GM20431 (cell line): ENCODE measurements around the gene SSBP3.

Source experiments
- in situ Hi-C: fragments of 300-500 bp; cut with MseI, MboI; formaldehyde crosslinking; loops from one replicate; pipeline ENCODE4 v1.15.0; 2020; ENCODE audit warnings: low sequenced_read_pairs; ENCODE audit not compliant: unreplicated experiment

Gene SSBP3

DNA sequence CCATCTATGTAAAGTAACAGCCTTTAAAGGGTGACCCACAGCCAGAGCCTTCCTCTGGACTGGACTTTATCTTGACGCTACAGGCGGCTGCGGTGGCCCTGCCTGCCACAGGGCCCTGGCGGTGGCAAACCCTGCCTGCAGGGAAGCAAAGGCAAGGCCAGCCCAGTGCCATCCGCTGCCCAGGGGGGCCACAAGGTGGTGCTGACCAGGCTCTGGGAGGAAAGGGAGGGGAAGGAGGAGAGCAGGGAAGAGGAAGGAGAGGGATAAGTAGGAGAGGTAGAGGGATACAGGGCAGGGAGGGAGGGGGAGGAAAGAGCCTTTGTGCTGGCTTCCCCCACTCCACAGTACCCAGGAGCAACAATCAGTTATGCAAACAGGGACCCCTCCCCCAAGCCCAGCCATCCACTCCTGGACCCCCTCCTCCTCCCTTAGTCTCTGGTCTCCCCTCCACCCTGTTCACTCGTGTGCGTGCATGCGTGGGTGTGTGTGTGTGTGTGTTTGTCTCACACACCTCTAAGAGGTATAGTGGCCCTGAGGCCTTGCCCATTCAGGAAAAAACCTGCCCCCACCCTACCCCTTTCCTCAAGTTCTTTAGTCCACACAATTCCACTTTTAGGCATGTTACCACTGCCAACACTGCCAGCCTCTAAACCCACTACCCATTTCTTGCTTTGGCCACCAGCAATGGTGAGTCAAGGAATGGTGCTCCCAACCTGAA is 30.3 kb downstream of the SSBP3 start:
- in situ Hi-C loops, result no loop called here

- in situ Hi-C loops, result no loop called here
These were observed 30.9 kb downstream of the SSBP3 start for GRCh38 chr1:54375298-54375697.

DNA sequence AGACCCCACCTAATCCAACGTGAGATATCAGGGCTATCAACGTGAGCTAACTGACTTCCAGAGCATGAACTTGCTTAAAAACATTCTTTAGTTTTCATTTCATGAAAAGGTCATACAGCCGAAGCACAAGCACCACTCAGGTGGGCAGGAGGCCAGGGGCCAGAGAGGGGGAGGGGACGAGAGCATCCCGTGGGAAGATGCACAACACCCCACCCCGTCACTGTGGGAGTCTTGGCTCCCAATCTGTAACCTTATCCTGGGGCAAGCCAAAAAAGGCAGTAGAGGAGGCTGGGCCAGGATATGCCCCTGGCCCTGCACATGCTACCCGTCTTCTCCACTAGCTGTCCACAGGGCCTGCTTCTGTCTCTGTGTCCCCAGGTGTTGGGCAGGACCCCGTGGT is 31.4 kb downstream of the SSBP3 start:
- in situ Hi-C loops, result no loop called here

DNA sequence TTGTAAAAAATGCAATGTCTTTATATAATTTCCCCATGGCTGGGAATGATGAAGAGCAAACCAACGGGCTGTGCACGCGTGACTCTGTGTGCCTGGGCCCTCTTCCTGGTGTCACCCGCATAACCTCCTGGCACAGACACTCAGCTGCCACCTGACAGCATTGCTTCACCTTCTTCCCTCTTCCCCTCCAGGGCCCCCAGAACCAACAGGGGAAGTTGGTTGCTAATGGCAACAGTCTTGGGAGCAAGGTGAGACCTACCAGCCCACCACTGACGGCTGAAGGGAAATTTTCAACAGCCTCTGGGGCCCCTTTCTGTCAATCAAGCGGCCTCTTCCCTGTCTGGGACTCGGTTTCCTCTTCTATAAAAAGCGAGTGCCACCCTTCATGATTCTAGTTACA is 33.2 kb downstream of the SSBP3 start:
- in situ Hi-C loops, result no loop called here

DNA sequence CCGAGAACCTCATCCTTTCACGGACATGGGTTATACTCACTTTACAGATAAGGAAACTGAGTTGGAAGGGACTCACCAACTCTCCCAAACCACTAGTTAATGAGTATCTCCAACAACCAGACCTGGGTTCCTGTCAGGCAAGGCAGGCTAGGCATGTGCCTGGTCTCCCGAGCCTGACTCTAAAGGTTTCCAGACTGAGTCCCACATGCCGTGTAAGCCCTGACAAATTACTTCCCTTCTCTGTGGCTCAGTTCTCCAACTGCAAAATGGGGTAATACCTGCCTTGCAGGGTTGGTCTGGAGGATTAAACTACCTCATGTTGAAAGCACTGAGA is 34.3 kb downstream of the SSBP3 start:
- in situ Hi-C loops, result no loop called here

DNA sequence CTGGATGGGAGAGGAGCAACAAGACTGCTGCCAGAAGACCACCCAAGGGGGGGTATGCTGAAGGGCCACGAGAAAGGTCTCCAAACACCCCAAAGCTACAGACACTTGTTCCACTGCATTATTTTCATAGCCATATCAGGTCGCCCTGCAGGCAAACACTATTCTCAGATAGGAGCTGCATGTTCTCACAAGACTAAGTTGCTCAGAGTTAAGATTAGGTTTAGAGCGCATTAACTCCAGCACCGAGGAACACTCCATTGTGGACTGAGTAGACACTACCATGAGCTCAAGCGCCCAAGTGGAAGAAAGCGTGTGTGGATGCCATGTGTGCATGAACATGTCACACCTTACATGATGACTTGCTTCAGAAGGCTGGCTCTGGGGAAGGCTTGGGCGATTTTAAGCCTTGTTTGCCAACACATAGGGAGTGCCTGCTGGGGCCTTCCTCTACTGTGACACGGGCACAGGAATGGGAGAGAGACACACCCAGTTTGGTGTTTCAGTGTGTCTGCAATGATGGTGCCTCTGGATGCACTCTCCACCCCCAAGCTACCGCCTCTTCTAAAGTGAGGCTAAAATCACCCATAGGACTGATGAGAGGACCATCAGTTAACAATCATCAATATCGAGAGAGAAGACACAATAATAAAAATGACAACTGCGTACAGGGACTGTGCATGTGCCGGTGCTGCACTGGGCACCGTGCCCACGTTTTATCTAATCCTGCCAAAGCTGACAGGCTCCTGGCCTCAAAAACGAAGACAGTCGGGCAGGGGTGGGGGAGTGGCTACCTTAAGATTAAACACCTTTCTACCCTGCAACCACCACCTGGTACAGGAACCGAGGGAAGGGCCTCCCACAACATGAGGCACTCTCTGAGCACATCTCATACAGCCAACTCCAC is 34.9 kb downstream of the SSBP3 start:
- in situ Hi-C loops, result no loop called here

GRCh38 chr1:54370287-54370989 is 35.8 kb downstream of the SSBP3 start:
- in situ Hi-C loops, result no loop called here

DNA sequence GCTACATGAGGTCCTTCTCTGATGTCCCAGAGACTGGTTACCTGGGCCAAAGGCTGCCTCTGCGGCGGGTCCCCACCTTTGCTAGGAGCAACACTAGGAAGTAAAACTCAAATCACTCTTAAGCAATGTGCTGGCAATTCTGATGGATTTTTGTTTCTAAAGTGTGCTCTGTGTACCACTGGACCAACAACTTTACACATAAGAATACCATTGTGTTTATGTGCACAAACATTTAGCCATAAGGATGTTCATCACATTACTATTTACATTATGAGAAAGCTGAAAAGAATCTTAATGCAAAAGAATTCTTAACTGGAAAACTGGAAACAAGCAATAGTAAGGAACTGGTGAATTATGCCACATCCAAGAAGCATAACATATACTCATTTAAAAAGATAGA is 38.6 kb downstream of the SSBP3 start:
- in situ Hi-C loops, result no loop called here

- in situ Hi-C loops, result no loop called here
These were observed 40.3 kb downstream of the SSBP3 start for GRCh38 chr1:54365847-54366246.

GRCh38 chr1:54365398-54365797 is 40.8 kb downstream of the SSBP3 start:
- in situ Hi-C loops, result no loop called here

DNA sequence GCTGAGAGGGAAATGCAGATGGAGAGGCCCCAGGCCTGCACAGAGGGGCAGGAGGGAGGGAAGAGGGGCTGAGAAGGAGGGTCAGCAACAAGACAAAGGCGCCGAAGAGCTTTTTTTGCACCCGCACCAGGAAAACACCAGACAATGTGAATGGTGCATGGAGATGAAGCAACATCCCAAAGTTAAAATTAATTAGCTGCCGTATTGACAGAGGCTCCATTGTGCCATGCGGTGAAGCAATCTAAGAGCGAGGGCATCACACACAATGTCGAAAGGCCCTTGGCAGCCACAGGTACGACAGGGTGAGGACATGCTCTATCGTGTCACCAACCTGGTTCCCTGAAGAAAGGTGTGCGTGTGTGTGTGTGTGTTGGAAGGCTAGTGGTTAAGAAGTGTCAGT is 41.2 kb downstream of the SSBP3 start:
- in situ Hi-C loops, result no loop called here

- in situ Hi-C loops, result no loop called here
These were observed 41.6 kb downstream of the SSBP3 start for GRCh38 chr1:54364582-54364981.

DNA sequence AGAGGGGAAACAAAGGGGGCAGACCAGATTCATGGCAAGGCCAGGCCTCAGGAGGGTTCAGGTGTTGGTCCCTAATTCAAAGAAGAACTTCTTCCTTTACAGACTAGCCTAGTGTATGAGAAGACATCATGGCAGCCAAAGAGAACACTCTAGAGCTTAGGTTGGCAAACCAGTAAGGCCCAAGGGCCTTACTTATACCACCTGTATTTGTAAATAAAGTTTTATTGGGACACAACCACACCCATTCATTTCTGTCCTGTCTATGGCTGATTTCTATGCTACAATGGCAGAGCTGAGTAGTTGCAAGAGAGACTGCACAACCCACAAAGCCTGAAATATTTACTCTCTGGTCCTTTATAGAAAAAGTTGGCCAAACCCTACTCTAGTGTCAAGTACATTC is 42.3 kb downstream of the SSBP3 start:
- in situ Hi-C loops, result no loop called here

DNA sequence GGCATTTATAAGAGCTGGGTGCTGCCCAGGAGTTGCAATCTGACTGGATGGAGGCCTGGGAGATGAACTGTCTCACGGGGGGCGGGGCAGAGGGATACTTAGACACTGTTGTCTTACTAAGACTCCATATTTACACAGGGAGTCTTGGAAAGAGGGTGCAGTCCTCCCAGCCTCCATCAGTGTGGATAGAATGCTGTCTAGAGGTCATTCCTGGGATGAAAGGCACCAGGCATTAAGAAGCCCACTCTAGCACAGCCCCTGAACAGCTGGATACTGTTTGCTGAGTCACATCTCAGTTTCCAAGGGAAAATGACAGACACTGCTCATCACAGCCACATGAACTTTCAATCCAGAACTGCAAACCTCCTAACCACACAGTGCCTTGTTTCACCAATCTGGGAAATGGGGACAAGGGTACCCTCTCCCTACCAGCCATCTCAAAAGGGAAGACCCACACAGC is 43.3 kb downstream of the SSBP3 start:
- in situ Hi-C loops, result no loop called here

DNA sequence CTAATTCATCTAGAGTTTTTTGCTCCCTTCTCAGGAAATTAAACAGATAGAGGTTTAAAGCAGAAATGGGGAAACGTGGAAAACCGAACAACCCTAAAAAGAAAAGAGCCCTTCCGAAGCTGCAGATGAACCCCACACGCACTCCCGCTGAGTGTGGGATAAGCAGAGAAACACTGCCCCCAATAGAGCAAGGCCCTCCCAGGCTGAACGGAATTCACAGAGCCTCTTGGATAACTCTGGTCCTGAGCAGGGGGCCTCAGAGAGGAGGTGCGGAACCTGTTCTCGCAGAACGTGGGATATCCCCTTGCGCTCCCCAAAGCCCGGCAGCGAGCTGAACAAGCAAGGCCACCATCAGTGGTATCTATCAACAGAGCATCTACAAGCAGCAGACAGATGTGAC is 44.9 kb downstream of the SSBP3 start:
- in situ Hi-C loops, result no loop called here

- in situ Hi-C loops, result no loop called here
These were observed 45.8 kb downstream of the SSBP3 start for GRCh38 chr1:54360165-54361005.

GRCh38 chr1:54359393-54360162 is 46.6 kb downstream of the SSBP3 start:
- in situ Hi-C loops, result no loop called here

DNA sequence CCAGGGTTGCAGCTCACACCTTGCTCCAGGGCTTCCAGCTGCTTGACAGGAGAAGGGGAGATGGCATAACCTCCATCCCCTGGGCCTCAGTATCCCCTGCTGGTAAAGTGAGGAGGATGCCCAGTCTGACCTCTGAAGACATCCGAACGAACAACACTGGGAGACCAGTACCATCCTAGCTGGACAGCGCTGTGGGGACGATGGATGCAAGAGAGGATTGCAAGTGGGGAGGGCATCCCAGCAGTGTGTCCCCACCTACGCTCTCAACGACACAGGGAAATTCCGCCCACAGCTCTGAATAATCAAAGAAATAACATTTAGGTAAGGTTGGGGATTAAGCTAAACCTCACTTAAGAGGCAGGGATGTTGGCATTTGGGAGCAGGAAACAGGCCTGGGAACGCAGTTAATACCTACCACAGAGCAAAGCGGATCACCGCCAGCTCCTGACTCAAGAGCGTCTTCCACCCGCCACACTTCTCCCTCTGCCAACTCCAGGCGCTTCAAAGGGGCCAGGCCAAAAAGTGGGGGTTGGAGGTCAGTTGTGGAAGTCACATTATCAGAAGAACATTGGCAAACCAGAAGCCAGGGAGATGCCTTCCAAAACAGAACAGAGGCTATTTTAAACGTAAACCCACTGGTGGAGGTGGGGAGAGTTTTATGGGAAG is 47.6 kb downstream of the SSBP3 start:
- in situ Hi-C loops, result no loop called here

DNA sequence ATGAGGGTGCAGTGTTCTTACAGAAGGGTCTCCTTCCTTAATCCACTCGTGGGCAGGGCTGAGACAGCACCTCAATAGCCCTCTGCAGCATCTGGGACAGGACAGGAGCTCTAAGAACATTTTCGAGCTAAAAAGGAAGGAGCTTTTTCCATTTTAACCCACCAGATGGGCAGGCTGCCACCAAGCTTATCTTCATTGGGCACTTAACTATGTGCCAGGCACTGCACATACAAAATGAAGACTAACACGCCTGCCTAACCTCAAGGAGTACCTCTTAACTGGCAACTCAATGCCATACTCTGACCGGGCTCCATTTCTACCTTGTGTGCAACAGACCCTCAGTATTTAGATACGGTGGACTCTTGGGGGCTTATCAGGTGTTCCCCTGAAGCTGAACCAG is 48.2 kb downstream of the SSBP3 start:
- in situ Hi-C loops, result no loop called here
